GM21723 (cell line): ENCODE results near the gene COL23A1.

ENCODE experiments used
- ATAC-seq: cut with Tn5 transposase; IDR thresholded peaks from one replicate; pipeline ENCODE4 v1.9.1; 2021; ENCODE audit warnings: mild to moderate bottlenecking, moderate library complexity; ENCODE audit not compliant: unreplicated experiment

COL23A1 gene

DNA sequence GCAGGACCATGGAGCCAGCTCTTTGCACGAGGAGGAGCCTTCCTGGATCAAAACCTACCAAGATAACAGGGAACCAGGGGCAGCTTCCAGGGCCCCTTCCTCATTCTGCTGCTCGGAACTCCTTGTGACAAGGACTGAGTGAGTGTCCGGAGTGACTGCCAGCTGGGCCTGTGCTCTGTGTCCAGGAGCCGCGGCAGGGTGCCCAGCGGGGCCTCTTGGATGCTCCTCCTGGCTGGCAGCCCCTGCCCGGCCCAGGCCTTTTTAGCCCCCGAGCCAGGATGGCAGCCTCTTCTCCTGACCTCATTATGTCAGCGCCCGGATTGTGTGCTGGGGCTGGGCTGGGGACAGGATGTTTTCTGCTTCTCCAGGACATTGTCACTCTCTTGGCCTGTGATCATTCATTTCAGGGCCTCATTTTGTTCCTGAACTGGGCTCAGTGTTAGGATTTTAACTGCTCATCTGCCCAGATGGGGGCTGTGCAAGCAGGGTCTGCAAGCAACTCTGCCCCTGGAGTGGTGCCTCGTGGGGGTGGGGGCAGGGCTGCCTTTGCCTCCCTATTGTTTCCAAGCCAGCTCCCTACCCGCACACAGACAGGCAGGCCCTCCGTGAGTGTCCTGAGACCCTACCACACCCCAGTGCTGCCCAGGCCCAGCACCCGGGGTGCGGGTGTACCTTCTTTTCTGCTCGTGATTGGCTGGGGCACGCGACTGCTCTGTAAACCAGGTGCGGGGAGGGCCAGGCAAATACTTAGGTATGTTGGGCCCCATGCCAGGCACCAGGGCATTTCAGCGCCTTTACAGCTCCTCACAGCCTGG, 161.6 kb downstream of the COL23A1 start:
- no peak for ATAC-seq

DNA sequence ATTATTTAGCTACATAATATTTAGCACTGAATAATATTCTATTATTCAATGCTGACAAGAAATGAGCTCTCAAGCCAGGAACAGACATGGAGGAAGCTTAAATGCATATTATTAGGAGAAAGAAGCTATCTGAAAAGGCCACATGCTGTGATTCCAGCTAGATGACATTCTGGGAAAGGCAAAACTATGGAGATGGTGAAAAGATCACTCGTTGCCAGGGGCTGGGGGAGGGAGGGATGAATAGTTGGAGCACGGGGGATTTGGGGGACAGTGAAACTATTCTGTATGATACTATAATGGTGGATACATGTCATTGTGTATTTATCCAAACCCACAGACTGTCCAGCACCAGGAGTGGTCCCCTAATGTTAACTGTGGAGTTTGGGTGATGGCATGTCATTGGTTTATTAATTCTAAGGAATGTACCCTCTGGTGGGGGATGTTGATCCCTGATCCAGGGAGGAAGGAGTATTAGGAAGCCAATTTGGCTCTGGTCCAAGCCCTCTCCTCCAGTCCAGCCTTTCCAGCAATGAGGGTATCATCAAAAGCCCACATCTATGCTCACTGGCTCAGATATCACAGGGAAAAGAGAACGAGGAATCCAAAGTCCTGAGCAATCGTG, 162.5 kb downstream of the COL23A1 start:
- ATAC-seq = no peak

DNA sequence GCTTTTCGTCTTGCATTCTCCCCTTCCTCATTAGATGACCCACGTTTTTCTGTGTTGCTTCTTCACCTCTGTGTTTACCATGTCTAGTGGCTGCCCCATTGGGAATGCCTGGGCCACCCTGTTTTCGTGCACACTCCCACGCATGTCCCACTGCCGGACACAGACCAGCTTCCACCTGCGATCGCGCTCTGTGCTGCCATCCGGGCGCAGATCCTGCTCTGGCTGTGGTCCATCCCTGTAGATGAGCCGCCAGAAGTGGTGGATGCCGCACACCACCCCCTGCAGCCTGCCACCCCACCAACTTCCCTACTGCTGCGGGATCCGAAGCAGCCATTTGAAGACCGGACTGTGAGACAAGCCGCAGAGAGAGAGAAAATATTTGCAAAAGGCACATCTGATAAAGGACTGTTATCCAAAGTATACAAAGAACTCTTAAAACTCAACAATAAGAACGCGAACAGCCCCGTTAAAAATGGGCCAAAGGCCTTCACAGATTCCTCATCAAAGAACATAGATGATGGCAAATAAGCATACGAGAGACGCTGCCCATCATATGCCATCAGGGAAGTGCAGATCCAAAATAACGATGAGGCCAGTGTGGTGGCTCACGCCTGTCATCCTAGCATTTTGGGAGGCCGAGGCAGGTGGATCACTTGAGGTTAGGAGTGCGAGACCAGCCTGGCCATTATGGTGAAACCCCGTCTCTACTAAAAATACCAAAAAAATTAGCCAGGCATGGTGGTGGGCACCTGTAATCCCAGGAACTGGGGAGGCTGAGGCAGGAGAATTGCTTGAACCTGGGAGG, 163.7 kb downstream of the COL23A1 start:
- ATAC-seq = no peak

DNA sequence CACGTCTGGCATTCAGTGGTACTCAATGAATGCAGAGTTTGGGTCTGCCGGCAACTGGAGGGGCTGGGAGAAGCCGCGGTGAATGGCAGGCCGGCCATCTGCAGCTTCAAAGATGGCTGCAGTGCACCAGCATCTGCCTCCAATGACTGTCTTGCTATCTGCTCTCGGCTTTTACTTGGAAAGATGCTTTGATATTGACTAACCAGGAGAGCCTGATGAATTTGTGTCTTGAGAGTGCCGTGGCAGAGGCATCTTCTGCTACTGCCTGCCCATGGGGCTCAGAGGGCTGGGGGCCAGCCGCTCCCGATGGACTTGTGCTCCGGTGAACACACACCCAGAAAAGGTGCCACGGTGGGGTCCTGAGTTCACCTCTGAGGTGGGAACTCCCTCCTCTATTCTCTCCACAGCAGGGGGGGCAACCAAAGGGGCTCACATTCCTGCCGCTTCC, 164.5 kb downstream of the COL23A1 start:
- ATAC-seq = no peak

DNA sequence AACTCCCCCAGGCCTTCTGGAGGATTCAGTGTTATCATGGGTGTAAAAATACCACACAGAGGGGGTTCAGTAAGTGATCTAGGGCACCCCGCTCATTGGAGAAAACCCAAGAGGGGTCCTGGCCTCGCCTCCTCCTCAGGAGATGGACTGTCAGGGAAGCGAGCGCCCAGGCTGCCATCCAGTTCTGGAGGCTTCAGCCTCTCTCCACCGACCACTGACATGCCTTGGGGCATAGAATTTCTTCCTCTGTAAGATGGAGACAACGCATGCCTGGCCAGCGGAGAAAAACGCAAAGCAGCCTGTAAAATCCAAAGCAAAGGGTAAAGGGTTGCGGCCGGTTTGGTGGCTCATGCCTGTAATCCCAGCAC, 165.4 kb downstream of the COL23A1 start:
- no peak for ATAC-seq

DNA sequence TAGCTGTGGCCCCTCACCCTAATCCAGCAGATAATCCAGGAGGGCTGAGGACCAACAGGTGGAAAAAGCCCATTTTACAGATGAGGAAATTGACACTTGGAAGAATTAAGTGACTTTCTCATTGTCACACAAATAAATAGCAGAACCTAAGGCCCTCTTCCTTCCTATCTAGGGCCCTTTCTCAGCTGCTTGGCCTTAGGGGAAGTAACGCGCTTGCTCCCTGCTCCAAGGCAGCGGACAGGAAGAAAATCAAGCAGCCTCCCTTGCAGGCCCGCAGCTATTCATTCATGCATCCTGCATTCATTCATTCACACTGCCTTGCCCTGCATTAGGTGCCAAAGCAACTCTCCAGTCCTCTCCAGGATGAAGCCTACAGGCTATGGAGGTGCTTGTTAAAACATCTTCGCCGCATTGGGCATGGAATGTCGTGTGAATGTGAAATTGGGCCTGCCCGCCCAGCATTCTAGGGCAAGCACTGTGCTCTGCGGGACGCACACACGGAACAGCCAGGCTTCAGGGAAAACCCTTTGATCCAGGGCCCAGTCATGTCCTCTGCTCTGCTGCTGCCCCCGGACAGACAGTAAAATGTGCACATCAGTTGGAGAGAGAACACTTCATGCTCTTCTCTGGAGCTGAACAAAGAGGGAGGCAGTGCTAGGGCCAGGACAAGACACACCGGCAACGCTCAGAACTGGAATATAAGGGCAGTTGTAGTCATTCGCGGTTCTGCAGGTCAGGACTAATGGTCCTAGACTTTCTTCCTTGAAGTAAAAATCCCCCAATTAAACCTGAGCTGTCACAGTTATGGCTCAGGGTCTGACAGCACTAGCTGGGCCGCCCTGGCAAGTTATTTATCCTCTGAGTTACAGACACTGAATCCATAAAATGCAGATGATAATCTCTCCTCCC, 166.0 kb downstream of the COL23A1 start:
- ATAC-seq = no peak

DNA sequence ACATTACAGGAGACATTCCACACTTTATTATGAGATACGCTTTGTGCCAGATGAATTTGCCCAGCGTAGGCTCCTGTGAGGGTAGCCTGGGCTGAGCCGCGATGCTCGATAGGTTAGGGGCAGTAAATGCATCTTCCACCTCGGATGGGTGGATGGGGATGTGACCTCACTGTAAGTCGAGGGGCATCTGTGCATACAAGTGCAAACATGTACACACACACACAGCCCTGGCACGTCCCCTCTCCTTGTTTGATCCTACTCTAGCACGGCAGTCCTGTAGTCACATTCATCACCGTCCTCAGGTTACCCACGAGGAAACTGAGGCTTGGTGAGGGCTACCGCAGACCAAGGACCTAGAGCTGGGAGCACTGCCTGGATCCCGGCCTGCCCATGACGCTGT, 166.8 kb downstream of the COL23A1 start:
- ATAC-seq = no peak

DNA sequence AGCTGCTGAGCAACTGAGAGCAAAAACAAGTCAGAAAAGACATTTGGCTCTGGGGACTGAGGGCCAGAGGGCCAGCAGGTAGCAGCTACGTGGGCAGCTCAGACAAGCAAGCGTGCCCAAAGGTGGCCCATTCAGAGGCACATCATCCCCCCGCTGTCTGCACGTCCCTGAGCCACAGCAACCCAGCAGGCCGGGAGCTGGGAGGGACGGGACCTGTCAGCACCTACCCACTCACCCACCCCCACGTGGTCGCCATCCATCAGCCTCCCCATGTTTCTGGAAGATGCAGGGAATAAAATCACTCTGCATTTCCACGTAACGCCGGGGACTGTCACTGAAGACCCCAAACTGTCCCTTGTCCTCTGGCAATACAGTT, 167.8 kb downstream of the COL23A1 start:
- no peak for ATAC-seq

DNA sequence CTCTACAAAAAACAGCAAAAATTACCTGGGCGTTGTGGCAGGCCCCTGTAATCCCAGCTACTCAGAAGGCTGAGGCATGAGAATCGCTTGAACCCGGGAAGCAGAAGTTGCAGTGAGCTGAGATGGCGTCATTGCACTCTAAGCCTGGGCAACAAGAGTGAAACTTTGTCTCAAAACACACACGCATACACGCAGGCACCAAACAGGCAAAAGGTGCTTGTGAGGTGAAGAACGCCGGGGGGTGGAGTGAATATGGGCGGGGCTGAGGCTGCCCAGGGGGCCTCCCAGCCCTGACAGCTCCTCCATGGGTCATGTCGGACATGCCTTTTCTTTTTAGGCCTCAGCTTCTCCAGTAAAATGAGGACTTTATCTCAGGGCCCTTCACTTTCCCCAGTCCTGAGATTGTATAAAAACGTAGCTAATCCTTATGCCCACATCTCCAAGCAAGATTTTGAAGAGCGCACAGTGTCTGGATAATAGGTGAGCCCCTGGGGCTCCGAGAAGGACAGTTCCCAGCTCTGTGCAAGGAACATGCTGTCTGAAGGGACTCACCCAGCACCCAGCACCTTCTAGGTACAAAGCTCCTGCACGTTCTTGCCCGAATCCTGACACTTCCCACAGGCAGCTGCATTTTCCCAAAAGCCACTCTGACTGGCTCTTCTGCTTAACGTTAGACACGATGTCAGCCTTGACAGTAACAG, 168.3 kb downstream of the COL23A1 start:
- no peak for ATAC-seq

DNA sequence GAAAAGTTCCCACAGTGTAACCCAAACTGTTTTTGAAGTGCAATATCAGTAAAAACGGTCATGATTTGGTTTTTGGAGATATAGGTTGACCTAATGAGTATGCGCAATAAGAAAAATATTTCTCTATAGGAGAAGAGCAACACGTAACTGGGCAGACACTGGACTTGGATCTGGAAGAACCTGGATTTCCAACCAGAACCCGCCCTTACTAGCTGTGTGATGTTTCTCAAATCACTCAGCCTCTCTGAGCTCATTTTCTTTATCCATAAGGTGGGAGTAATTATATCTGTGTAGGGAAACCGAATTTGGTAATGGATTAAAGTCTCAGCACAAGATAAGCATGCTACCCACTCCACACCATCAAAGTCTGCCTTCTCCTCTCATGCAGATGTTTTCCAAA, 169.1 kb downstream of the COL23A1 start:
- no peak for ATAC-seq

DNA sequence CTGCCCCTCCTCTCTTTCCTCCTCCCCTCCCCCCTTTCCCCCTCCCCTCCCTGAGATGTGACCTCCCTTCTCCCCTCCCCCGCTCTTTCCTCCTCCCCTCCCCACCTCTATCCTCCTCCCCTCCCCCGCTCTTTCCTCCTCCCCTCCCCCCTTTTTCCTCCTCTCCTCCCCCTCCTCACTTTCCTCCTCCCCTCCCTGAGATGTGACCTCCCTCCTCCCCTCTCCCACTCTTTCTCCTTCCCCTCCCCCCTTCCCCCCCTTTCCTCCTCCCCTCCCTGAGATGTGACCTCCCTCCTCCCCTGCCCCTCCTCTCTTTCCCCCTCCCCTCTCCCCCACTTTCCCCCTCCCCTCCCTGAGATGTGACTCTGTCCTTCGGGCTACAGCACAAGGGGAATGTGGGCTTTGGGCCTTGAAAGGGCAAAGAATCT, 169.8 kb downstream of the COL23A1 start:
- no peak for ATAC-seq

DNA sequence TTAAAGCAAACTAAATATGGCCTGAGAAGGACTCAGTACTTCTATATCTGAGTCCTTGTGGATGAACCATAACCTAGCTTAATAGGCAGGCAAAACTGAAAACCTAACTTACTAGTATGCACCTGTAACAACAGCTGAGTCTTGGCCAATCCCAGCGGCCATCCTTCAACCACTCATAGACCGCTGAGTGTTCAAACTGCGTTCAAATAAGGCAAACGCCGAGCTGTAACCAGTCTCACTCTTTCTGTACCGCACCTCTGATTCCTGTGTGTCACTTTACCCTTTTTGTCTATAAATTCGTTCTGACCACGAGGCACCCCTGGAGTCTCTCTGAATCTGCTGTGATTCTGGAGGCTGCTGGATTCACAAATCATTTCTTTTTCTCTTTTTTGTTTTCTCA, 170.5 kb downstream of the COL23A1 start:
- ATAC-seq = no peak

DNA sequence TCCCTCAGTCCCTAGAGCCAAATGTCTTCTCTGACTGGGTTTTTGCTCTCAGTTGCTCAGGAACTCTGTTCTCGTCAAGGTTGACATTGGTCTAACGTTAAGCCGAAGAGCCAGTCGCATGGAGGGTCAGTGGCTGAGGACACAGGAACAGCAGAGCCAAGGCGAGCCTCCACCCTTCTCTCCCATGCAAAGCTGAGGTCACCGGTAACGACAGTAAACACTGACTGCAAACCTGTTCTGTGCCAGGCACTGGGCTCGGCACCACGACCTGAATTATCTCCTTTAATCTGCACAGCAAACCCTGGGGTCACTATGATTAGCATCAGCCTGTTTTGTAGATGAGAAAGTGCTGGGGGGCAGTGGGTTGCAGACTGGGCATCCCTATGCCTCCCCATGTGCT, 171.0 kb downstream of the COL23A1 start:
- ATAC-seq = no peak

DNA sequence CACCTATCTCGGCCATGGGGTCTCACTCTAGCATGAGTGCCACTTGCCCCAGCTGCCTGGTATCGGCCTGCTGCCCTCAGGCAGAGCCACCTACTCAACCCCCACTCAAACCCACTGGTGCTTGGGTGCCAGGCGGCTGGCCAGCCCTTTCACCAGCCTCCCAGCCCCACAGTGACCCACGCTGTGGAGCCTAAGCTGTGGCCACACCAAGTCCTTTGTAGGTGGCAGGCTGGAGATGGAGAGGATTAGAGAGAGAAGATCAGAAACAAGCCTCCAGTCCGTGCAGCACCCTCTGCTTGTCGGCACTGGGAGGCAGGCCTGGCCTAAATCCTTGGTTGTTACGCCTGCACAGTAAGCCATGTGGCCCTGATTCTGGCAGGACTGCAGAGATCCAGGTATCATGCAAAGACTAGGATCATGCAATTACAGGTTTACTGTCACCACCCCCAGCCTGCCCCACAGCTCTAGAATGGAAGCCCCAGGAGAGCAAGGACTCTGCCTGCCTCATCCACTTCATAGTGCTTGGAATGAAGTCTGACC, 171.7 kb downstream of the COL23A1 start:
- ATAC-seq = no peak

DNA sequence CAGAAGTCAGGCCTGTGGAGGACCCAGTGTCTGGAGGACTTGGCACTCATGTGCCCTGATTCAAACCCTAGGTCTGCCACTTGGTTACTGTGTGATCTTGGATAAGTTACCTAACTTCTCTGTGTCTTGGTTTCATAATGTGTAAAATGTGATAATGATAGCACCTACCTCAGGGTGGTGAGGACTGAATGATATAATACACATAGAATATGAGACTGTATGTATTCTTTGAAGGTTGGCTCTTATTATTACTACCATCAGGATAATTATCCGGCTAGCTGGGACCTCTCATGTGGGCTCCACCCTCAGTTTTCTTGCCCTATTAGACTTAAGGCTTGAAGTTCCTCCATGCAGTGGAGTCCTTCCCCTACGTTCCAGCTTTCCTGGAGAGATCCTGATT, 172.2 kb downstream of the COL23A1 start:
- ATAC-seq = no peak

DNA sequence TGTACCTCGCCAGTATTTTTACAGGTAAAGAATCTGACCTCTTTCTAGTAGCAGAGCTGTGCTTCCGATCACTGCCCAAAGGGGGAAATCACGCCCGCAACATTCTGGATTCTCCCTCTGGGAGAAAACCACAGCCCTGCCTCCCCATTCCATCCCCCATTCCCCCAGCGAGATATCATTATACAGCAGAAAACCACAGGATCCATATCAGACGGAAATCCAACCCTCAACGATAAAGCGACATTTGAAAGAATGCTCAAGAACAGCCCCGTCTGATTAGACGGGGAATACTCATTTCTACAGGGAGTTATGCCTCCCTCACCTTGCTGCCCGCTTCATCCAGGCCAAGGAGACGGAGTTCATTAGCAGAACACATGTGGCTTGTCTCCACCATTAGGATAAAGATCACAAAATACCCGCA, 172.8 kb downstream of the COL23A1 start:
- no peak for ATAC-seq

DNA sequence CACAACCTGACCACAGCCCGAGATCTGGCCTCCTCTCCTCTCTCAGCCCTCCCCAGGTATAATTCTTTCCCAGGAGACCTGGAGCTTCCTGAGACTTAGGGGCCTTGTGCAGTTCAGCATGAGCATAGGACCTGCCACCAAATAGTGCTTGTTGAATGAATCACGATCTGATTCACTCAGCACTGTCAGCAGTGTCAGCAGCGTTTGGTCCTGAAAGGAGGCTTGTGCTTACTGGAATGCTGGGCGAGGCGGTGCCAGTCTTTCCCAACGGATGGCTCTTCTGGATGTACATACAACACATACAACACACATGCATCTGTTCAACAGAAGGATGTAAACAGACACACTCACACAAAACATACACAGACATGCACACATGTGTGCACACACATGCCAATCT, 173.3 kb downstream of the COL23A1 start:
- no peak for ATAC-seq

DNA sequence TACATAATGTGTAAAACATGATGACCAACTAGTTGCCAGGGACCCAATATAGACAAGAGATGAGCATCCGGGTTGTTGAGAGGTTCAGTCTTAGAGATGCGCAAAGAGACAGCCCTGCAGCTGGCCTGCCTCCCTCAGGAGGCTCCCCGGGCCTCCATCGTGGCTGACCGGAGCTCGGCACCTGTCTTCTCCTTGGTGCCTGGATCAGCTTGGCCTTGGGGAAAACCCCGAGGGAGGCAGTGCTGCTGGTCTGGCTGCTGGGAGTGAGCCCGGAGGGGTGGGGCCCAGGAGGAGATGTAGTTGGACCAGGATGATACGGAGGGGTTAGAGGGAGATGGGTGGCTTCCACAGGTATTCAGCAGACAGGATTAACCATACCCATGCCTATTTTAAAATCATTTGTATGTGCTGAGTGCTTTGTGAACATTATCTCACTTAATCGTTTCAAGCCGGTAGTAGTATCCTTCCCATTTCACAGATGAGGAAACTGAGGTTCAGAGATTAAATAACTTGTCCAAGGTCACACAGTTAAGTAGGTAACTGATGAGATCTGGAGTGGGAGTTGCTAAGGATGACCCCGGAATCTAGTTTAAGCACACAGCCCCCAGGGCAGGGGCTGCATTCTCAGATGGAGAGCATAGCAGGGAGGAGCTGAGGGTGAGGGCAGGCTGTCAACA, 173.8 kb downstream of the COL23A1 start:
- no peak for ATAC-seq

DNA sequence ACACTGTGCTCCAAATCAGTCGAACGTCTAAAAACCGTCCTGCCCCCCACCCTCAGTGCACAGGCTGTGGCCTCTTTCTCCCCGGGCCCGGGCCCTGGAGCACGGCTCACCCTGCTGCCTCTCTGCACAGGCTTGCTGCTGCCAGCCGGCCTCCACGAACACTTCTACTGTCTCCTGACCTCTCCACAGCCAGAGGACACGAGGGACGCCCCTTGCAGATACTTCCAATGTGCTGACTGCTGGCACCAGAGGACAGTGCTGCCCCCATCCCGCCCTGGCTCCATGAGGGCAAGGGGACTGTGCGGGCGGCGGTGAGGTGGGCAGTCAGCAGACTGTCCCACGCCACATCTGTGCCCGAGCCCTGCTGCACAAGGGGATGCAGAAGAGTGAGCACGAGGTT, 174.8 kb downstream of the COL23A1 start:
- ATAC-seq = no peak
